Astrocyte of the spinal cord (primary cell): ENCODE results near the gene ARL8B.
A peak's percentile ranks its signal among the peaks of the same experiment; 100 is the strongest.

Experiments used
- DNase-seq: peaks from one replicate; pipeline ENCODE4 v3.0.0; 2011; ENCODE audit warnings: low read depth, low spot score
- H3K4me3 ChIP-seq: 2 replicates; pipeline ENCODE4 v1.5.1; 2011; ENCODE audit warnings: low read depth, mild to moderate bottlenecking, low read length, moderate library complexity
- in situ Hi-C: cut with HindIII; loops from 2 replicates; pipeline ENCODE4 v1.10.0; 2017; ENCODE audit warnings: low sequenced_read_pairs
- TF ChIP-seq, protein P1 (sequence below): IDR thresholded peaks from 2 replicates; pipeline ENCODE4 v1.5.1; 2012; ENCODE audit warnings: low read depth, mild to moderate bottlenecking, low read length, inconsistent platforms

Gene ARL8B

DNA sequence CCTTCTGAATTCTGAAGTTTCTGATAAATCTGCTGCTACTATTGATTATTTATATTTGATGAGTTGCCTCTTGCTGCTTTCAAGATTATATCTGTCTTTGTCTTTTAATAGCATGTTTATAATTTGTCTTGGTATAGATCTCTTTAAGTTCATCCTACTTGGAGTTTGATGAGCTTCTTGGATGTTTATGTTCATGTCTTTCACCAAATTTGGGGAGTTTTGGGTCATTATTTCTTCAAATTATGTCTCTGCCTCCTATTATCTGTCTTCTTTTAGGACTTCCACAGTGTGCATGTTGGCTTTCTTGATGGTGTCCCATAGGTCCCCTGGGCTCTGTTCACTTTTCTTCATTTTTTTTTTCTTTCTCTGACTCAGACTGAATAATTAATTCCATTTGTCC is 33.1 kb downstream of the ARL8B start:
- no peak overlapping the region for H3K4me3 ChIP-seq
- TF ChIP-seq, protein P1, sequence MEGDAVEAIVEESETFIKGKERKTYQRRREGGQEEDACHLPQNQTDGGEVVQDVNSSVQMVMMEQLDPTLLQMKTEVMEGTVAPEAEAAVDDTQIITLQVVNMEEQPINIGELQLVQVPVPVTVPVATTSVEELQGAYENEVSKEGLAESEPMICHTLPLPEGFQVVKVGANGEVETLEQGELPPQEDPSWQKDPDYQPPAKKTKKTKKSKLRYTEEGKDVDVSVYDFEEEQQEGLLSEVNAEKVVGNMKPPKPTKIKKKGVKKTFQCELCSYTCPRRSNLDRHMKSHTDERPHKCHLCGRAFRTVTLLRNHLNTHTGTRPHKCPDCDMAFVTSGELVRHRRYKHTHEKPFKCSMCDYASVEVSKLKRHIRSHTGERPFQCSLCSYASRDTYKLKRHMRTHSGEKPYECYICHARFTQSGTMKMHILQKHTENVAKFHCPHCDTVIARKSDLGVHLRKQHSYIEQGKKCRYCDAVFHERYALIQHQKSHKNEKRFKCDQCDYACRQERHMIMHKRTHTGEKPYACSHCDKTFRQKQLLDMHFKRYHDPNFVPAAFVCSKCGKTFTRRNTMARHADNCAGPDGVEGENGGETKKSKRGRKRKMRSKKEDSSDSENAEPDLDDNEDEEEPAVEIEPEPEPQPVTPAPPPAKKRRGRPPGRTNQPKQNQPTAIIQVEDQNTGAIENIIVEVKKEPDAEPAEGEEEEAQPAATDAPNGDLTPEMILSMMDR, result no peak
- no peak for DNase-seq
- in situ Hi-C loops, result no loop called here

GRCh38 chr3:5160321-5160720 is 38.2 kb downstream of the ARL8B start:
- H3K4me3 ChIP-seq, result no peak overlapping the region
- peak; percentile 17 for DNase-seq
- TF ChIP-seq, protein P1, result no peak
- in situ Hi-C loops, result no loop called here

GRCh38 chr3:5160940-5161858 is 39.1 kb downstream of the ARL8B start:
- no peak overlapping the region for H3K4me3 ChIP-seq
- DNase-seq, result peak; percentile 37
- in situ Hi-C loops, result no loop called here
- TF ChIP-seq, protein P1, result no peak

DNA sequence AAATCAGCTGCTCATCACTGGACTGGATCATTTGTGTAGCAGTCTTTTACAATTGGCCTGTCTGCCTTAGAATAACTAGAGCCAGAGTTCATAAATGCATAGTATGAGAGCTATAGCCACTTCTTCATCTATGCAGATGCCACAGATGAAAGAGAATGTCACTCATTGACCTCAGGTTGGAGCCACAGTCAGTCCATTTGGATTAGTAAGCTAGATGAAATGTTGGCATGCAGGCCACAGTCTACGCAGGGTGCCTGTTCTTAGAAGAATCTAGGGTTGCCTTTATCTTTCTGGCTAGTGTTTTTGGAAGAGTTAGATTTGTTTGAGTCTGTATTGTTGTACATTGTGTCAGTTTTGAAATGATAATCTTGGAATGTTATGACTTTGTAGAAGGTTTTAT is 40.0 kb downstream of the ARL8B start:
- DNase-seq, result peak; percentile 87
- TF ChIP-seq, protein P1, result no peak
- in situ Hi-C loops, result no loop called here
- no peak overlapping the region for H3K4me3 ChIP-seq

GRCh38 chr3:5165698-5166097 is 43.6 kb downstream of the ARL8B start:
- no peak for DNase-seq
- no peak overlapping the region for H3K4me3 ChIP-seq
- TF ChIP-seq, protein P1, result no peak
- in situ Hi-C loops, result no loop called here

GRCh38 chr3:5166846-5167245 is 44.8 kb downstream of the ARL8B start:
- TF ChIP-seq, protein P1, result no peak
- H3K4me3 ChIP-seq, result no peak overlapping the region
- no peak for DNase-seq
- in situ Hi-C loops, result no loop called here
